ENCODE measurements around the gene BOK.

The BOK gene

GRCh38 chr2:241540771-241541561 is 17.6 kb upstream of the BOK start:
- Histone ChIP-seq H3K36me3 (ENCODE audit: insufficient read depth, low read length) (no peaks in the 10 kb centered on the region), H3K4me1 (ENCODE audit: control insufficient read depth, insufficient read depth, low read length) (peaks cover 32% of the 10 kb centered on the region), H3K4me2 (ENCODE audit: low read length) (peak overlapping the region; percentile 76), H3K9me3 (replicated peaks; ENCODE audit: low read length) (no peaks in the 10 kb centered on the region), H3K27me3 (ENCODE audit: control insufficient read depth, insufficient read depth, low read length) (peaks cover 6% of the 10 kb centered on the region), H3K4me3 (ENCODE audit: low read length) (peak overlapping the region; percentile 65), H3K9ac (ENCODE audit: low read depth, low read length) (no peak overlapping the region)

GRCh38 chr2:241541564-241542277 is 16.8 kb upstream of the BOK start:
- H3K4me2 ChIP-seq (ENCODE audit: low read length), result peak overlapping the region; percentile 76
- no peaks in the 10 kb centered on the region for H3K36me3 ChIP-seq (ENCODE audit: insufficient read depth, low read length)
- peaks cover 6% of the 10 kb centered on the region for H3K27me3 ChIP-seq (ENCODE audit: control insufficient read depth, insufficient read depth, low read length)
- peaks cover 39% of the 10 kb centered on the region for H3K4me1 ChIP-seq (ENCODE audit: control insufficient read depth, insufficient read depth, low read length)
- no peaks in the 10 kb centered on the region for H3K9me3 ChIP-seq (replicated peaks; ENCODE audit: low read length)
- H3K9ac ChIP-seq (ENCODE audit: low read depth, low read length), result no peak overlapping the region
- H3K4me3 ChIP-seq (ENCODE audit: low read length), result peak overlapping the region; percentile 65

- H3K36me3 ChIP-seq (ENCODE audit: insufficient read depth, low read length), result no peaks in the 10 kb centered on the region
- H3K27me3 ChIP-seq (ENCODE audit: control insufficient read depth, insufficient read depth, low read length), result peaks cover 6% of the 10 kb centered on the region
- no peak overlapping the region for H3K4me3 ChIP-seq (ENCODE audit: low read length)
- H3K4me2 ChIP-seq (ENCODE audit: low read length), result peak overlapping the region; percentile 76
- no peaks in the 10 kb centered on the region for H3K9me3 ChIP-seq (replicated peaks; ENCODE audit: low read length)
- H3K9ac ChIP-seq (ENCODE audit: low read depth, low read length), result no peak overlapping the region
- peaks cover 44% of the 10 kb centered on the region for H3K4me1 ChIP-seq (ENCODE audit: control insufficient read depth, insufficient read depth, low read length)
Measured at GRCh38 chr2:241542278-241542605, 16.3 kb upstream of the BOK start.

GRCh38 chr2:241545106-241545505 is 13.4 kb upstream of the BOK start:
- Histone ChIP-seq H3K4me2 (ENCODE audit: low read length) (peak overlapping the region; percentile 57), H3K27me3 (ENCODE audit: control insufficient read depth, insufficient read depth, low read length) (peaks cover 6% of the 10 kb centered on the region), H3K9ac (ENCODE audit: low read depth, low read length) (peak overlapping the region; percentile 40), H3K36me3 (ENCODE audit: insufficient read depth, low read length) (no peaks in the 10 kb centered on the region), H3K9me3 (replicated peaks; ENCODE audit: low read length) (no peaks in the 10 kb centered on the region), H3K4me1 (ENCODE audit: control insufficient read depth, insufficient read depth, low read length) (peaks cover 54% of the 10 kb centered on the region), H3K4me3 (ENCODE audit: low read length) (peak overlapping the region; percentile 34)

- Histone ChIP-seq H3K4me3 (ENCODE audit: low read length) (peak overlapping the region; percentile 62), H3K36me3 (ENCODE audit: insufficient read depth, low read length) (no peaks in the 10 kb centered on the region), H3K4me1 (ENCODE audit: control insufficient read depth, insufficient read depth, low read length) (peaks cover 49% of the 10 kb centered on the region), H3K27me3 (ENCODE audit: control insufficient read depth, insufficient read depth, low read length) (peaks cover 6% of the 10 kb centered on the region), H3K4me2 (ENCODE audit: low read length) (peak overlapping the region; percentile 72), H3K9me3 (replicated peaks; ENCODE audit: low read length) (no peaks in the 10 kb centered on the region), H3K9ac (ENCODE audit: low read depth, low read length) (peak overlapping the region; percentile 71)
Measured at GRCh38 chr2:241545523-241546473, 12.7 kb upstream of the BOK start.

- Histone ChIP-seq H3K4me1 (ENCODE audit: control insufficient read depth, insufficient read depth, low read length) (peaks cover 40% of the 10 kb centered on the region), H3K4me3 (ENCODE audit: low read length) (peak overlapping the region; percentile 62), H3K36me3 (ENCODE audit: insufficient read depth, low read length) (no peaks in the 10 kb centered on the region), H3K9ac (ENCODE audit: low read depth, low read length) (peak overlapping the region; percentile 71), H3K27me3 (ENCODE audit: control insufficient read depth, insufficient read depth, low read length) (no peaks in the 10 kb centered on the region), H3K9me3 (replicated peaks; ENCODE audit: low read length) (no peaks in the 10 kb centered on the region), H3K4me2 (ENCODE audit: low read length) (peak overlapping the region; percentile 72)
Measured at GRCh38 chr2:241546771-241547498, 11.6 kb upstream of the BOK start.

- Histone ChIP-seq H3K36me3 (ENCODE audit: insufficient read depth, low read length) (no peaks in the 10 kb centered on the region), H3K4me2 (ENCODE audit: low read length) (peak overlapping the region; percentile 72), H3K9me3 (replicated peaks; ENCODE audit: low read length) (no peaks in the 10 kb centered on the region), H3K4me1 (ENCODE audit: control insufficient read depth, insufficient read depth, low read length) (peaks cover 35% of the 10 kb centered on the region), H3K27me3 (ENCODE audit: control insufficient read depth, insufficient read depth, low read length) (no peaks in the 10 kb centered on the region), H3K9ac (ENCODE audit: low read depth, low read length) (peak overlapping the region; percentile 59), H3K4me3 (ENCODE audit: low read length) (peak overlapping the region; percentile 19)
Measured at GRCh38 chr2:241547781-241548450, 10.6 kb upstream of the BOK start.

- Histone ChIP-seq H3K9ac (ENCODE audit: low read depth, low read length) (no peak overlapping the region), H3K27me3 (ENCODE audit: control insufficient read depth, insufficient read depth, low read length) (no peaks in the 10 kb centered on the region), H3K4me2 (ENCODE audit: low read length) (no peak overlapping the region)
Measured at GRCh38 chr2:241548451-241548835, 10.1 kb upstream of the BOK start.

GRCh38 chr2:241550616-241551580 is 7.6 kb upstream of the BOK start:
- no peaks in the 10 kb centered on the region for H3K27me3 ChIP-seq (ENCODE audit: control insufficient read depth, insufficient read depth, low read length)
- H3K4me1 ChIP-seq (ENCODE audit: control insufficient read depth, insufficient read depth, low read length), result peaks cover 23% of the 10 kb centered on the region
- H3K36me3 ChIP-seq (ENCODE audit: insufficient read depth, low read length), result no peaks in the 10 kb centered on the region
- no peak overlapping the region for H3K4me3 ChIP-seq (ENCODE audit: low read length)
- no peak overlapping the region for H3K4me2 ChIP-seq (ENCODE audit: low read length)
- H3K9ac ChIP-seq (ENCODE audit: low read depth, low read length), result no peak overlapping the region
- no peaks in the 10 kb centered on the region for H3K9me3 ChIP-seq (replicated peaks; ENCODE audit: low read length)

More at GRCh38 chr2:241548451-241548835, 10.1 kb upstream of the BOK start:
- H3K4me3 ChIP-seq (ENCODE audit: low read length), result no peak overlapping the region
- peaks cover 35% of the 10 kb centered on the region for H3K4me1 ChIP-seq (ENCODE audit: control insufficient read depth, insufficient read depth, low read length)
- no peaks in the 10 kb centered on the region for H3K9me3 ChIP-seq (replicated peaks; ENCODE audit: low read length)
- H3K36me3 ChIP-seq (ENCODE audit: insufficient read depth, low read length), result no peaks in the 10 kb centered on the region

GRCh38 chr2:241551599-241551997 is 6.9 kb upstream of the BOK start:
- Histone ChIP-seq H3K9me3 (replicated peaks; ENCODE audit: low read length) (no peaks in the 10 kb centered on the region), H3K27me3 (ENCODE audit: control insufficient read depth, insufficient read depth, low read length) (no peaks in the 10 kb centered on the region), H3K4me1 (ENCODE audit: control insufficient read depth, insufficient read depth, low read length) (peaks cover 16% of the 10 kb centered on the region), H3K36me3 (ENCODE audit: insufficient read depth, low read length) (no peaks in the 10 kb centered on the region), H3K4me2 (ENCODE audit: low read length) (no peak overlapping the region), H3K4me3 (ENCODE audit: low read length) (no peak overlapping the region), H3K9ac (ENCODE audit: low read depth, low read length) (no peak overlapping the region)

All from skeletal muscle satellite cell (primary cell).